Osteocyte (in vitro differentiated cells): Measurements from ENCODE around the gene ELL3. TPM values are rescaled to one million over a fixed set of nuclear protein-coding genes. Genes with fewer than 3 reads are reported as not detected.
"Not testable (repeated sequence)": the region's sequence is repeated elsewhere in the genome, so short reads cannot be mapped to it uniquely, and the experiment has no call there.

Experiments used
- DNase-seq: peaks from one replicate; pipeline ENCODE4 v3.0.0; 2021; ENCODE audit warnings: mixed read lengths; ENCODE audit not compliant: unreplicated experiment; ENCODE audit errors: extremely low spot score
- H3K27ac Mint-ChIP-seq: one replicate; pipeline ENCODE4 v1.8.0; 2021; ENCODE audit warnings: mild to moderate bottlenecking, mixed read lengths; ENCODE audit not compliant: unreplicated experiment
- H3K27me3 Mint-ChIP-seq: one replicate; pipeline ENCODE4 v1.8.0; 2021; ENCODE audit warnings: mixed read lengths; ENCODE audit not compliant: unreplicated experiment
- H3K36me3 Mint-ChIP-seq: one replicate; pipeline ENCODE4 v1.8.0; 2021; ENCODE audit warnings: mixed read lengths; ENCODE audit not compliant: unreplicated experiment
- H3K4me1 Mint-ChIP-seq: one replicate; pipeline ENCODE4 v1.8.0; 2021; ENCODE audit warnings: mixed read lengths; ENCODE audit not compliant: unreplicated experiment
- H3K4me3 Mint-ChIP-seq: one replicate; pipeline ENCODE4 v1.8.0; 2021; ENCODE audit warnings: mild to moderate bottlenecking, moderate library complexity, mixed read lengths; ENCODE audit not compliant: unreplicated experiment
- H3K9me3 Mint-ChIP-seq: one replicate; pipeline ENCODE4 v1.8.0; 2021; ENCODE audit warnings: mixed read lengths; ENCODE audit not compliant: unreplicated experiment
- CTCF ChIP-seq: fragments of 200-600 bp; sonication (generic); IDR thresholded peaks from 2 replicates; pipeline ENCODE4 v1.5.0; 2021; ENCODE audit warnings: antibody characterized with exemption, mild to moderate bottlenecking, moderate library complexity
- total RNA-seq: library from RNA; stranded (reverse); gene quantifications from 2 replicates; pipeline ENCODE4 v1.2.1, GENCODE V29; 2021

Gene ELL3
- total RNA-seq, 1 donor from 2014 or later = 1.6 TPM

- Mint-ChIP-seq H3K9me3 (no peaks in the 10 kb centered on the region), H3K27ac (no peak overlapping the region), H3K4me3 (no peak overlapping the region), H3K4me1 (peaks cover 3% of the 10 kb centered on the region), H3K27me3 (no peaks in the 10 kb centered on the region), H3K36me3 (peaks cover 53% of the 10 kb centered on the region)
- TF ChIP-seq CTCF = no peak
- no peak for DNase-seq
Measured at GRCh38 chr15:43808960-43809678, 32.4 kb upstream of the ELL3 start.

- H3K36me3 Mint-ChIP-seq = peaks cover 51% of the 10 kb centered on the region
- H3K9me3 Mint-ChIP-seq = no peaks in the 10 kb centered on the region
- no peak for DNase-seq
- H3K4me1 Mint-ChIP-seq = peaks cover 3% of the 10 kb centered on the region
- no peak for TF ChIP-seq CTCF
- H3K27me3 Mint-ChIP-seq = no peaks in the 10 kb centered on the region
- no peak overlapping the region for H3K27ac Mint-ChIP-seq
- no peak overlapping the region for H3K4me3 Mint-ChIP-seq
Measured at GRCh38 chr15:43808435-43808950, 31.7 kb upstream of the ELL3 start.

GRCh38 chr15:43802676-43803075, 25.9 kb upstream of the ELL3 start:
- not testable (repeated sequence) for H3K27ac Mint-ChIP-seq, DNase-seq, H3K27me3 Mint-ChIP-seq, H3K4me3 Mint-ChIP-seq, H3K9me3 Mint-ChIP-seq
- Mint-ChIP-seq H3K36me3 (peaks cover 36% of the 10 kb centered on the region), H3K4me1 (peaks cover 25% of the 10 kb centered on the region)

- Mint-ChIP-seq H3K9me3 (no peaks in the 10 kb centered on the region), H3K4me1 (peaks cover 37% of the 10 kb centered on the region), H3K4me3 (peak within 1 kb of the TSS; percentile 99), H3K27ac (peak within 1 kb of the TSS; percentile 98), H3K27me3 (no peaks in the 10 kb centered on the region), H3K36me3 (peaks cover 26% of the 10 kb centered on the region)
- TF ChIP-seq CTCF = no peak
- DNase-seq = peak; percentile 95
Measured at GRCh38 chr15:43800286-43801141, 23.7 kb upstream of the ELL3 start, which contains the start of gene HYPK. HYPK (plus strand) TSS chr15:43800599; CDS start chr15:43800623, 24 bp downstream.

- peak within 1 kb of the TSS; percentile 99 for H3K4me3 Mint-ChIP-seq
- no peaks in the 10 kb centered on the region for H3K9me3 Mint-ChIP-seq
- no peaks in the 10 kb centered on the region for H3K27me3 Mint-ChIP-seq
- peaks cover 23% of the 10 kb centered on the region for H3K36me3 Mint-ChIP-seq
- peaks cover 42% of the 10 kb centered on the region for H3K4me1 Mint-ChIP-seq
- TF ChIP-seq CTCF = no peak
- peak within 1 kb of the TSS; percentile 98 for H3K27ac Mint-ChIP-seq
- DNase-seq = no peak
Measured at GRCh38 chr15:43799945-43800285, 23.1 kb upstream of the ELL3 start, which contains the start of gene SERINC4. SERINC4 (minus strand) TSS chr15:43800220; CDS start chr15:43799986, 234 bp downstream.
